HepG2 (cell line): Measurements from ENCODE around the gene CTNND2. TPM values are rescaled to one million over a fixed set of nuclear protein-coding genes. Genes with fewer than 3 reads are reported as not detected.

Experiments
- ATAC-seq: fragments of 200-7000 bp; cut with Tn5 transposase; 3 replicates; pipeline ENCODE4 v1.9.1; 2020; ENCODE audit warnings: mild to moderate bottlenecking, moderate library complexity
- Bru-seq: library from RNA; stranded (reverse); fragments of 400-500 nt; gene quantifications from one replicate; lab custom pipeline; 2021; lab: Mats Ljungman, UMichigan
- BruChase-seq, 2 experiments: library from RNA; stranded (reverse); fragments of 400-500 nt; gene quantifications; one replicate each; lab custom pipeline; 2021; lab: Mats Ljungman, UMichigan
- BruUV-seq: library from RNA; stranded (reverse); fragments of 400-500 nt; replicated peaks from 2 replicates; lab custom pipeline; 2021; lab: Mats Ljungman, UMichigan
- CTCF ChIA-PET: fragments of 300-600 bp; formaldehyde crosslinking; extraction: SDS; loops from one replicate; lab custom pipeline; 2021; ENCODE audit warnings: low total read pairs, inconsistent platforms, low intra/inter-chr PET ratio; lab: Yijun Ruan, JAX
- POLR2A ChIA-PET: fragments of 350-600 bp; sonication (Branson Sonifier 250); formaldehyde crosslinking; loops from one replicate; lab custom pipeline; 2020; ENCODE audit warnings: antibody characterized with exemption, inconsistent platforms; lab: Yijun Ruan, JAX
- DNase-seq: peaks from one replicate; pipeline ENCODE4 v3.0.0-alpha.2; 2015; ENCODE audit warnings: low spot score
- FAIRE-seq: peaks from 3 replicates; lab custom pipeline; 2011; peaks lifted over from hg19 to GRCh38; lab: Jason Lieb, UNC
- H2AFZ ChIP-seq: one replicate; pipeline ENCODE4 v1.6.1; 2011; ENCODE audit warnings: low read length, inconsistent platforms
- H3K27ac ChIP-seq: fragments of 300-600 bp; 3 replicates; pipeline ENCODE4 v1.8.0; 2011; ENCODE audit warnings: mixed run types, mild to moderate bottlenecking, mixed read lengths, low read length, inconsistent platforms; ENCODE audit not compliant: insufficient read depth; ENCODE audit errors: extremely low read length
- H3K27me3 ChIP-seq, 2 experiments: fragments of 200-600 bp in 1 of 2; 2 replicates in 1 of 2; 3 replicates in 1 of 2; pipeline versions ENCODE4 v1.6.0 to v1.8.0; 2011; ENCODE audit warnings: low read length in 2 of 2, mild to moderate bottlenecking in 2 of 2, moderate library complexity in 2 of 2, inconsistent platforms in 1 of 2; ENCODE audit not compliant: insufficient read depth in 2 of 2, control insufficient read depth in 1 of 2
- H3K36me3 ChIP-seq, 2 experiments: fragments of 200-600 bp in 1 of 2; replicated peaks in 1 of 2; 2 replicates in 1 of 2; 3 replicates in 1 of 2; pipeline versions ENCODE4 v1.5.1 to v1.8.0; 2011; ENCODE audit warnings: low read length in 2 of 2, inconsistent platforms in 1 of 2; ENCODE audit not compliant: insufficient read depth in 2 of 2, control insufficient read depth in 1 of 2
- H3K4me1 ChIP-seq: 2 replicates; pipeline ENCODE4 v1.5.1; 2012; ENCODE audit warnings: low read length, inconsistent platforms; ENCODE audit not compliant: insufficient read depth
- H3K4me2 ChIP-seq: 2 replicates; pipeline ENCODE4 v1.6.0; 2011; ENCODE audit warnings: low read depth, low read length, inconsistent platforms
- H3K4me3 ChIP-seq, 3 experiments: fragments of 200-600 bp in 1 of 3; sonication (generic), shearing (Covaris generic) in 1 of 3; replicated peaks in 1 of 3; 2 replicates each; pipeline ENCODE4 v1.5.1; 2011 to 2016; ENCODE audit warnings: low read length in 3 of 3, inconsistent platforms in 2 of 3, low read depth in 2 of 3, mild to moderate bottlenecking in 2 of 3, control low read depth in 1 of 3, mixed read lengths in 1 of 3; ENCODE audit not compliant: insufficient read depth in 1 of 3
- H3K79me2 ChIP-seq: one replicate; pipeline ENCODE4 v1.6.1; 2011; ENCODE audit warnings: low read length, inconsistent platforms; ENCODE audit not compliant: insufficient read depth
- H3K9ac ChIP-seq: 2 replicates; pipeline ENCODE4 v1.6.0; 2011; ENCODE audit warnings: mild to moderate bottlenecking, low read depth, low read length, inconsistent platforms; ENCODE audit not compliant: insufficient read depth
- H3K9me3 ChIP-seq: 2 replicates; pipeline ENCODE4 v1.5.1; 2012; ENCODE audit warnings: mild to moderate bottlenecking, low read length
- H4K20me1 ChIP-seq: 2 replicates; pipeline ENCODE4 v1.6.0; 2011; ENCODE audit warnings: inconsistent platforms, mild to moderate bottlenecking, low read length, moderate library complexity; ENCODE audit not compliant: insufficient read depth
- EZH2 ChIP-seq: conservative IDR thresholded peaks from 2 replicates; pipeline ENCODE4 v1.6.1; 2012; ENCODE audit warnings: mild to moderate bottlenecking, low read depth, low read length, moderate library complexity
- HNRNPLL ChIP-seq: fragments of 200-400 bp; formaldehyde crosslinking; IDR thresholded peaks from 2 replicates; pipeline ENCODE4 v1.6.1; 2017; ENCODE audit warnings: mild to moderate bottlenecking, low read depth, low read length; ENCODE audit not compliant: poor library complexity, severe bottlenecking
- WGBS: methylation state at CpG from one replicate; pipeline ENCODE4 v1.1.6; 2017; ENCODE audit warnings: low lambda C conversion rate; 5-methylcytosine and 5-hydroxymethylcytosine counted together
- in situ Hi-C: cut with HindIII; loops from 2 replicates; pipeline ENCODE4 v1.10.0; 2017; ENCODE audit warnings: low pct_unique_long_range_greater_than_20kb; ENCODE audit not compliant: extremely low pct_ligation_motif_present
- intact Hi-C: fragments of 100-400 bp; cut with micrococcal nuclease; formaldehyde crosslinking; loops from one replicate; pipeline ENCODE4 v1.10.0; 2022; ENCODE audit not compliant: unreplicated experiment
- long read RNA-seq, 2 experiments: library from RNA in 1 of 2; library from polyadenylated mRNA in 1 of 2; stranded (forward) in 1 of 2; unstranded in 1 of 2; transcript quantifications; one replicate each; pipeline ENCODE4 v2.0.0, GENCODE V29; 2019 to 2022
- polyA minus RNA-seq, 3 experiments: library from RNA; depleted of rRNA, polyadenylated mRNA; stranded (reverse); fragments of >200 nt; gene quantifications; 2 replicates each; pipeline ENCODE4 v1.2.3, GENCODE V29; 2011; ENCODE audit warnings: low replicate concordance in 1 of 3
- polyA plus RNA-seq, 8 experiments: library from polyadenylated mRNA; depleted of rRNA in 3 of 8; stranded (reverse) in 7 of 8; unstranded in 1 of 8; fragments of >200 nt; fragmentation: Illumina TruSeq in 4 of 8; extraction: Trizol in 4 of 8; gene quantifications; 2 replicates each; pipeline versions ENCODE4 v1.2.1 to v1.2.3, GENCODE V29; 2011 to 2016; ENCODE audit warnings: low read depth in 4 of 8, missing spikeins in 1 of 8, mixed read lengths in 1 of 8; ENCODE audit not compliant: insufficient read depth in 1 of 8
- total RNA-seq, 5 experiments: library from RNA; depleted of rRNA; stranded (reverse); fragments of >200 nt; fragmentation: Illumina TruSeq; extraction: Trizol; gene quantifications; 2 replicates each; pipeline ENCODE4 v1.2.3, GENCODE V29; 2016; ENCODE audit warnings: low read depth in 1 of 5
- TF ChIP-seq, protein P1 (sequence below): sonication (generic); formaldehyde crosslinking; IDR thresholded peaks from 2 replicates; pipeline ENCODE4 v1.4.0; 2020; ENCODE audit warnings: missing genetic modification reagents
- TF ChIP-seq, protein P2 (sequence below): sonication (generic); formaldehyde crosslinking; IDR thresholded peaks from 2 replicates; pipeline ENCODE4 v1.4.0; 2020; ENCODE audit warnings: mild to moderate bottlenecking, missing genetic modification reagents
- TF ChIP-seq, protein P3 (sequence below): sonication (generic); formaldehyde crosslinking; IDR thresholded peaks from 2 replicates; pipeline ENCODE4 v1.4.0; 2020; ENCODE audit warnings: mild to moderate bottlenecking, missing genetic modification reagents

CTNND2 gene, protein sequence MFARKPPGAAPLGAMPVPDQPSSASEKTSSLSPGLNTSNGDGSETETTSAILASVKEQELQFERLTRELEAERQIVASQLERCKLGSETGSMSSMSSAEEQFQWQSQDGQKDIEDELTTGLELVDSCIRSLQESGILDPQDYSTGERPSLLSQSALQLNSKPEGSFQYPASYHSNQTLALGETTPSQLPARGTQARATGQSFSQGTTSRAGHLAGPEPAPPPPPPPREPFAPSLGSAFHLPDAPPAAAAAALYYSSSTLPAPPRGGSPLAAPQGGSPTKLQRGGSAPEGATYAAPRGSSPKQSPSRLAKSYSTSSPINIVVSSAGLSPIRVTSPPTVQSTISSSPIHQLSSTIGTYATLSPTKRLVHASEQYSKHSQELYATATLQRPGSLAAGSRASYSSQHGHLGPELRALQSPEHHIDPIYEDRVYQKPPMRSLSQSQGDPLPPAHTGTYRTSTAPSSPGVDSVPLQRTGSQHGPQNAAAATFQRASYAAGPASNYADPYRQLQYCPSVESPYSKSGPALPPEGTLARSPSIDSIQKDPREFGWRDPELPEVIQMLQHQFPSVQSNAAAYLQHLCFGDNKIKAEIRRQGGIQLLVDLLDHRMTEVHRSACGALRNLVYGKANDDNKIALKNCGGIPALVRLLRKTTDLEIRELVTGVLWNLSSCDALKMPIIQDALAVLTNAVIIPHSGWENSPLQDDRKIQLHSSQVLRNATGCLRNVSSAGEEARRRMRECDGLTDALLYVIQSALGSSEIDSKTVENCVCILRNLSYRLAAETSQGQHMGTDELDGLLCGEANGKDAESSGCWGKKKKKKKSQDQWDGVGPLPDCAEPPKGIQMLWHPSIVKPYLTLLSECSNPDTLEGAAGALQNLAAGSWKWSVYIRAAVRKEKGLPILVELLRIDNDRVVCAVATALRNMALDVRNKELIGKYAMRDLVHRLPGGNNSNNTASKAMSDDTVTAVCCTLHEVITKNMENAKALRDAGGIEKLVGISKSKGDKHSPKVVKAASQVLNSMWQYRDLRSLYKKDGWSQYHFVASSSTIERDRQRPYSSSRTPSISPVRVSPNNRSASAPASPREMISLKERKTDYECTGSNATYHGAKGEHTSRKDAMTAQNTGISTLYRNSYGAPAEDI (N-terminal part only)
- total RNA-seq (2016; rRNA removed; fragmentation: Illumina TruSeq; extraction: Trizol): not detected in 2 replicates
- total RNA-seq (2016; cell fraction: cytosol; rRNA removed; fragmentation: Illumina TruSeq; extraction: Trizol; ENCODE audit: low read depth): not detected in 2 replicates
- not detected in 2 replicates for total RNA-seq (2016; cell fraction: insoluble cytoplasmic fraction; rRNA removed; fragmentation: Illumina TruSeq; extraction: Trizol)
- not detected in 2 replicates for total RNA-seq (2016; cell fraction: membrane; rRNA removed; fragmentation: Illumina TruSeq; extraction: Trizol)
- total RNA-seq (2016; cell fraction: nucleus; rRNA removed; fragmentation: Illumina TruSeq; extraction: Trizol): not detected in 2 replicates
- polyA plus RNA-seq (2011; rRNA removed): not detected in 2 replicates
- polyA plus RNA-seq (2011; cell fraction: cytosol; rRNA removed): not detected in 2 replicates
- polyA plus RNA-seq (2011; cell fraction: nucleus; rRNA removed): not detected in 2 replicates
- polyA plus RNA-seq (2012): not detected in 2 replicates
- polyA plus RNA-seq (2016; cell fraction: cytosol; fragmentation: Illumina TruSeq; extraction: Trizol; ENCODE audit: low read depth): not detected in 2 replicates
- not detected in 2 replicates for polyA plus RNA-seq (2016; cell fraction: insoluble cytoplasmic fraction; fragmentation: Illumina TruSeq; extraction: Trizol; ENCODE audit: low read depth)
- not detected in 2 replicates for polyA plus RNA-seq (2016; cell fraction: membrane; fragmentation: Illumina TruSeq; extraction: Trizol; ENCODE audit: low read depth)
- not detected in 2 replicates for polyA plus RNA-seq (2016; cell fraction: nucleus; fragmentation: Illumina TruSeq; extraction: Trizol; ENCODE audit: insufficient read depth, low read depth)
- polyA minus RNA-seq (2011; rRNA and poly(A)+ RNA removed; ENCODE audit: low replicate concordance): 0.10 TPM in 1 of 2 replicates, not detected in the other
- not detected in 2 replicates for polyA minus RNA-seq (2011; cell fraction: cytosol; rRNA and poly(A)+ RNA removed)
- polyA minus RNA-seq (2011; cell fraction: nucleus; rRNA and poly(A)+ RNA removed): not detected in 2 replicates
- percentile 10 among the genes with signal in this experiment for Bru-seq, nascent RNA
- percentile 6 among the genes with signal in this experiment for BruChase-seq, experiment 1, labeled RNA remaining after a 6-hour chase
- BruChase-seq, experiment 2, labeled RNA remaining after a 2-hour chase: percentile 8 among the genes with signal in this experiment
- long read RNA-seq, experiment 1: 0 reads
- long read RNA-seq, experiment 2: 0 reads

DNA sequence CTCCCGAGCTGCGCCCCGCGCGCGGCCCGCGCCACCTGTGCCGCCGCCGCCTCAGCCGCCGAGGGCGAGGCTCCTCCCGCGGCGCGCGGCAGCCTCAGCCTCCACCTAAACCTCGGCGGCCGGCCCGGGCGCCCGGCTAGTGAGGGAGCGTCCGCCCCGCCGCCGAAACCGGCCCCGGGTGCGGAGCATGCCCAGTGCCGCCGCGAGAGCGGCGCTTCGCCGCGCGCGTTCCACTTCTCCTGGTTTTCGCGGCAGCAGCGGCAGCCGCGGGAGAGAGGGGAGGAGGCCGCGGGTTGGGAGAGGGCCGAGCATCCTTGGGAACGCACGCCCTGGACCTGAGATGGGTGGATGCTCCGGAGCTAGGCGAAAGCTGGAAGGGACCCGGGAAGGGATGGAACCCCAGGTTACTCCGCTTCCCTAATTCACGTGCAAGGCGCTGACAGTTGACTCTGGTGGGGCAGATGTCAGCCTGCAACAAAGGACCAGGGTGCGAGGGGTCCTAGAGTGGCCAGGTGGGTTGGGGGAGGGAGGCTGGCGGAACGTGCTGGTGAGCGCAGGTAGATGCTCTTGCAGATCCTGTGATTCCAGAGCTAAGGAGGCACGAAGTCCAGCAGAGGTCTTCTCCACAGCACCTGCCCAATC, at the start of gene CTNND2:
Gene CTNND2 (minus strand): TSS at position 182 of the 642 bp plus-strand sequence. CDS start 593 bp downstream, outside the sequence.
- DNase-seq (no peak), ATAC-seq (peak; percentile 67), FAIRE-seq (no peak)
- H3K4me1 ChIP-seq: no peaks in the 10 kb centered on the region
- peak within 1 kb of the TSS in 2 of 3 experiments; percentile 23; a peak in 3 of 6 replicates for H3K4me3 ChIP-seq
- no peaks in the 10 kb centered on the region for H3K9me3 ChIP-seq
- no peak within 1 kb of the TSS for H3K27ac ChIP-seq
- no peak within 1 kb of the TSS for H3K9ac ChIP-seq
- H2AFZ ChIP-seq: no peak within 1 kb of the TSS
- in situ Hi-C loops (no loop called here), intact Hi-C loops (no loop called here)
- TF ChIP-seq, protein P1, sequence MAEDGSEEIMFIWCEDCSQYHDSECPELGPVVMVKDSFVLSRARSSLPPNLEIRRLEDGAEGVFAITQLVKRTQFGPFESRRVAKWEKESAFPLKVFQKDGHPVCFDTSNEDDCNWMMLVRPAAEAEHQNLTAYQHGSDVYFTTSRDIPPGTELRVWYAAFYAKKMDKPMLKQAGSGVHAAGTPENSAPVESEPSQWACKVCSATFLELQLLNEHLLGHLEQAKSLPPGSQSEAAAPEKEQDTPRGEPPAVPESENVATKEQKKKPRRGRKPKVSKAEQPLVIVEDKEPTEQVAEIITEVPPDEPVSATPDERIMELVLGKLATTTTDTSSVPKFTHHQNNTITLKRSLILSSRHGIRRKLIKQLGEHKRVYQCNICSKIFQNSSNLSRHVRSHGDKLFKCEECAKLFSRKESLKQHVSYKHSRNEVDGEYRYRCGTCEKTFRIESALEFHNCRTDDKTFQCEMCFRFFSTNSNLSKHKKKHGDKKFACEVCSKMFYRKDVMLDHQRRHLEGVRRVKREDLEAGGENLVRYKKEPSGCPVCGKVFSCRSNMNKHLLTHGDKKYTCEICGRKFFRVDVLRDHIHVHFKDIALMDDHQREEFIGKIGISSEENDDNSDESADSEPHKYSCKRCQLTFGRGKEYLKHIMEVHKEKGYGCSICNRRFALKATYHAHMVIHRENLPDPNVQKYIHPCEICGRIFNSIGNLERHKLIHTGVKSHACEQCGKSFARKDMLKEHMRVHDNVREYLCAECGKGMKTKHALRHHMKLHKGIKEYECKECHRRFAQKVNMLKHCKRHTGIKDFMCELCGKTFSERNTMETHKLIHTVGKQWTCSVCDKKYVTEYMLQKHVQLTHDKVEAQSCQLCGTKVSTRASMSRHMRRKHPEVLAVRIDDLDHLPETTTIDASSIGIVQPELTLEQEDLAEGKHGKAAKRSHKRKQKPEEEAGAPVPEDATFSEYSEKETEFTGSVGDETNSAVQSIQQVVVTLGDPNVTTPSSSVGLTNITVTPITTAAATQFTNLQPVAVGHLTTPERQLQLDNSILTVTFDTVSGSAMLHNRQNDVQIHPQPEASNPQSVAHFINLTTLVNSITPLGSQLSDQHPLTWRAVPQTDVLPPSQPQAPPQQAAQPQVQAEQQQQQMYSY (CRISPR knock-in tag): peak; percentile 95
- 0 out of 2 replicates have a peak, but pooled peaks have one; percentile 57 for TF ChIP-seq EZH2
- TF ChIP-seq, protein P2, sequence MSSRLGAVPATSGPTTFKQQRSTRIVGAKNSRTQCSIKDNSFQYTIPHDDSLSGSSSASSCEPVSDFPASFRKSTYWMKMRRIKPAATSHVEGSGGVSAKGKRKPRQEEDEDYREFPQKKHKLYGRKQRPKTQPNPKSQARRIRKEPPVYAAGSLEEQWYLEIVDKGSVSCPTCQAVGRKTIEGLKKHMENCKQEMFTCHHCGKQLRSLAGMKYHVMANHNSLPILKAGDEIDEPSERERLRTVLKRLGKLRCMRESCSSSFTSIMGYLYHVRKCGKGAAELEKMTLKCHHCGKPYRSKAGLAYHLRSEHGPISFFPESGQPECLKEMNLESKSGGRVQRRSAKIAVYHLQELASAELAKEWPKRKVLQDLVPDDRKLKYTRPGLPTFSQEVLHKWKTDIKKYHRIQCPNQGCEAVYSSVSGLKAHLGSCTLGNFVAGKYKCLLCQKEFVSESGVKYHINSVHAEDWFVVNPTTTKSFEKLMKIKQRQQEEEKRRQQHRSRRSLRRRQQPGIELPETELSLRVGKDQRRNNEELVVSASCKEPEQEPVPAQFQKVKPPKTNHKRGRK (CRISPR knock-in tag): no peak
- peak; percentile 59 for TF ChIP-seq HNRNPLL
- TF ChIP-seq, protein P3, sequence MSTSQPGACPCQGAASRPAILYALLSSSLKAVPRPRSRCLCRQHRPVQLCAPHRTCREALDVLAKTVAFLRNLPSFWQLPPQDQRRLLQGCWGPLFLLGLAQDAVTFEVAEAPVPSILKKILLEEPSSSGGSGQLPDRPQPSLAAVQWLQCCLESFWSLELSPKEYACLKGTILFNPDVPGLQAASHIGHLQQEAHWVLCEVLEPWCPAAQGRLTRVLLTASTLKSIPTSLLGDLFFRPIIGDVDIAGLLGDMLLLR (CRISPR knock-in tag): no peak
- POLR2A ChIA-PET: no interaction called here
- H3K27me3 ChIP-seq: peaks cover 4 to 35% of the 10 kb centered on the region in 2 experiments
- 32% methylated on average over 12 of the region's 64 CpGs for WGBS
- CTCF ChIA-PET: no interaction called here
- H3K36me3 ChIP-seq: no peaks in the 10 kb centered on the region
- H3K79me2 ChIP-seq: no peaks in the 10 kb centered on the region
- peak within 1 kb of the TSS; percentile 23; the same call in 1 of the 2 replicates for H3K4me2 ChIP-seq
- BruUV-seq: no TSS peak
- no peaks in the 10 kb centered on the region for H4K20me1 ChIP-seq
